Activated CD4-positive, alpha-beta T cell treated with anti-CD3 and anti-CD28 coated beads for 36 hours (primary cell): ENCODE data around the gene BIN2. TPM values are rescaled to one million over a fixed set of nuclear protein-coding genes. Genes with fewer than 3 reads are reported as not detected.

ENCODE experiments used
- ATAC-seq: fragments of 200-7000 bp; cut with Tn5 transposase; one replicate; pipeline ENCODE4 v1.10.0; 2021; ENCODE audit warnings: mild to moderate bottlenecking, moderate library complexity
- CTCF ChIA-PET: fragments of 350-600 bp; sonication (Branson Sonifier 250); formaldehyde crosslinking; loops from one replicate; lab custom pipeline; 2021; ENCODE audit warnings: antibody characterized with exemption; lab: Charles Lee
- POLR2A ChIA-PET: fragments of 350-600 bp; sonication (Branson Sonifier 250); formaldehyde crosslinking; loops from one replicate; lab custom pipeline; 2021; ENCODE audit warnings: antibody characterized with exemption, inconsistent platforms; lab: Charles Lee
- DNase-seq: peaks from one replicate; pipeline ENCODE4 v3.0.0-alpha.2; 2020
- H3K27ac Mint-ChIP-seq: one replicate; pipeline ENCODE4 v1.8.0; 2021; ENCODE audit warnings: mixed read lengths
- H3K27me3 Mint-ChIP-seq: one replicate; pipeline ENCODE4 v1.8.0; 2021; ENCODE audit warnings: mixed read lengths
- H3K36me3 Mint-ChIP-seq: one replicate; pipeline ENCODE4 v1.8.0; 2021; ENCODE audit warnings: low read depth, mixed read lengths
- H3K4me1 Mint-ChIP-seq: one replicate; pipeline ENCODE4 v1.8.0; 2021; ENCODE audit warnings: mixed read lengths
- H3K4me3 Mint-ChIP-seq: one replicate; pipeline ENCODE4 v1.8.0; 2021; ENCODE audit warnings: mild to moderate bottlenecking, moderate library complexity, mixed read lengths
- H3K9me3 Mint-ChIP-seq: one replicate; pipeline ENCODE4 v1.8.0; 2021; ENCODE audit warnings: low read depth, mixed read lengths
- intact Hi-C, 2 experiments: fragments of 100-400 bp; cut with DNase I in 1 of 2; cut with micrococcal nuclease in 1 of 2; formaldehyde crosslinking; loops; one replicate each; pipeline versions ENCODE4 v1.14.2 to v1.15.1; 2022 to 2024; cut with DNase I, micrococcal nuclease
- total RNA-seq, 2 experiments: library from RNA; stranded (reverse); gene quantifications; one replicate each; pipeline ENCODE4 v1.2.3, GENCODE V29; 2021

The BIN2 gene
- total RNA-seq, 2 experiments from 2014 or later = 39.9 to 48.8 TPM

GRCh38 chr12:51362307-51362706 is 38.3 kb upstream of the BIN2 start:
- peaks cover 13% of the 10 kb centered on the region for H3K36me3 Mint-ChIP-seq
- POLR2A ChIA-PET = no interaction called here
- peaks cover 10% of the 10 kb centered on the region for H3K4me1 Mint-ChIP-seq
- H3K4me3 Mint-ChIP-seq = no peak overlapping the region
- CTCF ChIA-PET = no interaction called here
- ATAC-seq (no peak), DNase-seq (no peak)
- H3K27ac Mint-ChIP-seq = no peak overlapping the region
- intact Hi-C loops = no loop called here
- H3K27me3 Mint-ChIP-seq = no peaks in the 10 kb centered on the region
- H3K9me3 Mint-ChIP-seq = no peaks in the 10 kb centered on the region

DNA sequence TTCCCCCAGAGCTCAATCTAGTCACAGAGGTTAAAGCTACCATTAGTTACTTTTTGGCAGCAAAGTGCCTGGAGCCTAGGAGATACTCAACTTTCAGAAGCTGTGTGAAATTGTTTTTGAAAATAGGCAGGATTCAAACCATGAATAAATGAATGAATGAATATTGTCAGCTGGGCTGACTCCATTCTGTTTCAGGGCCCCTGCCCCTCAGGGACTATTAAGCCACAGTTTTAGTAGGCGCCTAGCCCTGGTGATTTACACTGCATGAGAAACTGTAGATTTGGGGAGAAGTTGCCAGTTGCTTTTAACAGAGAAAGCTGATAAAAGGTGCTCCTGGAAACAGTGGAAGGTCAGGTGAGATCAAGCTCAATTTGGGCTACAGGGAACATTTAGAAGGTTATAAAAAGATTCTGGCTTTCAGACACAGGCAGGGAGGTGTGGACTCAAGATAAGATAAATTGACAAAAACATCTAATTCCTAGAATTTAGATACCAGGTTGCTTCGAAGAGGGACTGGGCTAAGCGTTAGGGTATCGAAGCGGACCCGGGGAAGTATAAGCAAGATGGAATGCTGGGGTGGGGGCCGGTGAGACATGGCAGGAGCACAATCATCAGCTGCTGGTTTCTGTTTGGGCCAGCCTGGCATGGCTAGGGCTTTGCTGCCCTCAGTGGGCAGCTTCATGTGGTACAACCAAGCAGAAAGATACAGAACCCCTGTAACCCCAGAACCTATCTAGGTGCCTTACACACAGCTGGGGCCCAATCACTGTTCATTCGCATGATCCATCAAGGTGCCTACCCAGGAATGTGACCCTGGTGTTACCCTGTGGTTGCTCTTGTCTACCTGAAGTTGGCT is 37.4 kb upstream of the BIN2 start:
- ChIA-PET CTCF (interaction anchor here (0.6 to 1.2 kb wide), 3 partner anchors 20 to 59 kb away, joined by 3 to 4 read pairs (median 4); no protein-coding TSS in a partner anchor), POLR2A (no interaction called here)
- ATAC-seq (no peak), DNase-seq (no peak)
- intact Hi-C loops = no loop called here
- Mint-ChIP-seq H3K4me1 (peaks cover 14% of the 10 kb centered on the region), H3K9me3 (no peaks in the 10 kb centered on the region), H3K27ac (no peak overlapping the region), H3K27me3 (no peaks in the 10 kb centered on the region), H3K36me3 (peaks cover 20% of the 10 kb centered on the region), H3K4me3 (no peak overlapping the region)

- peaks cover 20% of the 10 kb centered on the region for H3K36me3 Mint-ChIP-seq
- ATAC-seq = no peak
These were observed 36.3 kb upstream of the BIN2 start for GRCh38 chr12:51360315-51360714.

GRCh38 chr12:51359851-51360250 is 35.9 kb upstream of the BIN2 start:
- H3K4me1 Mint-ChIP-seq = peaks cover 14% of the 10 kb centered on the region
- H3K9me3 Mint-ChIP-seq = no peaks in the 10 kb centered on the region
- CTCF ChIA-PET = interaction anchor here (1.1 kb wide), 1 partner anchor 17 kb away, joined by 4 read pairs; no protein-coding TSS in a partner anchor
- H3K36me3 Mint-ChIP-seq = peaks cover 20% of the 10 kb centered on the region
- H3K27me3 Mint-ChIP-seq = no peaks in the 10 kb centered on the region
- H3K27ac Mint-ChIP-seq = no peak overlapping the region
- ATAC-seq (no peak), DNase-seq (no peak)
- intact Hi-C loops = no loop called here
- POLR2A ChIA-PET = interaction anchor here (0.6 kb wide), 1 partner anchor 54 kb away, joined by 3 read pairs; no protein-coding TSS in a partner anchor
- H3K4me3 Mint-ChIP-seq = no peak overlapping the region

More at GRCh38 chr12:51360315-51360714, 36.3 kb upstream of the BIN2 start:
- ChIA-PET POLR2A (interaction anchor here (0.6 kb wide), 1 partner anchor 55 kb away, joined by 3 read pairs; no protein-coding TSS in a partner anchor), CTCF (interaction anchor here (0.6 to 1.2 kb wide), 3 partner anchors 16 to 359 kb away, joined by 3 to 4 read pairs (median 3); no protein-coding TSS in a partner anchor)
- Mint-ChIP-seq H3K4me1 (peaks cover 14% of the 10 kb centered on the region), H3K4me3 (no peak overlapping the region), H3K27ac (no peak overlapping the region), H3K9me3 (no peaks in the 10 kb centered on the region), H3K27me3 (no peaks in the 10 kb centered on the region)
- intact Hi-C loops = no loop called here
- DNase-seq = no peak

DNA sequence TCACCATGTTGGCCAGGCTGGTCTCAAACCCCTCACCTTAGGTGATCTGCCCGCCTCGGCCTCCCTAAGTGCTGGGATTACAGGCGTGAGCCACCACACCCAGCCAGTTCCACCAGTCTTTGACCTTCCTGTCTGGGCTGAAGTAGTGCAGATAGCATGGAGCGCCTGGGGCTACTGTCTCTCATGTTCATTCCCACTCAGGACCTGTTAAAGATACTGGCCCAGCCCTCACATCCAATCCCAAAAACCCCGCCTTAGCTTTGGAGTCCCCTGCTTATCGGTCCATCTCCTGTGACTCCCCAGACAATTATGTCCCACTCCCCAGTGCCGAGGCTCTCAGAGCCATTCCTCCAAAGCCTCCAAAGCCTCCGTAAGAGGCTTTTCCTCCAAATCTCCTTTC is 34.5 kb upstream of the BIN2 start:
- peaks cover 14% of the 10 kb centered on the region for H3K4me1 Mint-ChIP-seq
- H3K27me3 Mint-ChIP-seq = no peaks in the 10 kb centered on the region
- CTCF ChIA-PET = no interaction called here
- H3K36me3 Mint-ChIP-seq = peaks cover 20% of the 10 kb centered on the region
- H3K27ac Mint-ChIP-seq = peak overlapping the region; percentile 26
- no peaks in the 10 kb centered on the region for H3K9me3 Mint-ChIP-seq
- POLR2A ChIA-PET = no interaction called here
- intact Hi-C loops = no loop called here
- H3K4me3 Mint-ChIP-seq = no peak overlapping the region
- DNase-seq (no peak), ATAC-seq (no peak)

DNA sequence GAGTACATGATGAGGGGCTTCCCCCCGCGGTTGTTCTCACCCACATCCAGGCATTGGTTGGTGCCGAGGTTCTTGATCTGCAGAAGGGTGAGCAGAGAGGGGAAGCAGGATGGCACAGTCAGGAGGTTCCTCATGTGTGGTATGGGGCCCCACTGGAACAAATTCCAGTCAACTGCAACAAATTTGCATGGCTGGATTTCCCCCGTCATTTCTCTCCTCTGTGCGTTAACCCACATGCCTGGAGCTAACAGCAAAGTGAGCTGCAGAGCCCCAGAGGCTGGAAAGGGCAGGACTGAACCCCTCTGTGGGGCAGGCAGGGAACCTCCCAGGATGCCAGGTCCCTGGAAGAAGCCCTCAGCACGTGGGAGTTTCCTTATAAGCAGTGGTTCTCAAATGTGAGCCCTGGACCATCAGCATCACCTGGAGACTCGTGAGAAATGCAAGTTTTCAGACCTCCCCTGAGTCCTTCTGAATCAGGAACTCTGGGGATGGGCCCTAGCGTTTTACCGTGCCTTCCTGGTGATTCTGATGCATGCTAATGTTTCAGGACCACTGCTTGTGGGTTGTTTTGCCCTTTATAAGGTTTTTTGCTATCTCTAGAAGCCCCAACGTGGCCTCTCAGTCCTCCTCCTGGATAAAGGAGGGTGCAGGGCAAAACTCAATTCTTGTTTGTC is 33.5 kb upstream of the BIN2 start:
- H3K4me1 Mint-ChIP-seq = peaks cover 14% of the 10 kb centered on the region
- H3K4me3 Mint-ChIP-seq = no peak overlapping the region
- peak overlapping the region; percentile 7 for H3K27ac Mint-ChIP-seq
- ATAC-seq (peak; percentile 76), DNase-seq (peak; percentile 61)
- no peaks in the 10 kb centered on the region for H3K9me3 Mint-ChIP-seq
- intact Hi-C loops = no loop called here
- peaks cover 18% of the 10 kb centered on the region for H3K36me3 Mint-ChIP-seq
- CTCF ChIA-PET = interaction anchor here (0.6 to 1.4 kb wide), 3 partner anchors 11 to 128 kb away, joined by 3 to 4 read pairs (median 4); no protein-coding TSS in a partner anchor
- no peaks in the 10 kb centered on the region for H3K27me3 Mint-ChIP-seq
- POLR2A ChIA-PET = no interaction called here

DNA sequence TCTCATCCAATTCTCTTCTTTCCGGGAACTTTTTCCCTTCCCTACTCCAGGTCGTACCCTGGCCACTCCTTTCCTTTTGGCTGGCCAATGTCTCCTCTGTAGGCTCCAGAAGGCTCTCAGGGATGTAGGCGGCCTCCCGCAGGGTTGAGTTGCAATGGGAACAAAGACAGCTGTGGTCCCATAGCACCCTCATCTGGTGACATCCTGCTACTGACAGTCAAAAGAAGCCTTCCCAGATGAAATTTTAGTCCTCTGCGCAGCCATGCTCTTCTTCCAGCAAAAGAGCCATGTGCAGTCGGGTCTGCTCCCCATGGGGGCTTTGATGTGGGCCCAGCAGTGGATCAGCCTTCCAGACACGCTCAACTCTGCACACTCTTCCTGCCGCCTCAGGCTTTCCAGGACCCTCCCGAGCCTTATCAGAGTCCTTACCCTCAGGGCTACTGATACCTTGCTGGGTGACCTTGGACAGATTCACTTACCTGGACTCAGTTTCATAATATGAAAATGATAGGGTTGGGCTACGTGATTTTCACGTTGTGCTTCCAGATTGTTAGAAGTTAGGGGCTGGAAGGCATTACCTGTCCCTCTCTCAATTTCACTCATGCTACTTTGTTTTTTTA is 28.0 kb upstream of the BIN2 start:
- ChIA-PET CTCF (interaction anchor here (0.6 to 3.3 kb wide), 6 partner anchors 11 to 330 kb away, joined by 3 to 25 read pairs (median 3); no protein-coding TSS in a partner anchor), POLR2A (no interaction called here)
- peaks cover under 1% of the 10 kb centered on the region for H3K4me1 Mint-ChIP-seq
- intact Hi-C loops = no loop called here
- peaks cover 4% of the 10 kb centered on the region for H3K36me3 Mint-ChIP-seq
- H3K27me3 Mint-ChIP-seq = no peaks in the 10 kb centered on the region
- DNase-seq (peak; percentile 68), ATAC-seq (peak; percentile 79)
- no peak overlapping the region for H3K4me3 Mint-ChIP-seq
- H3K27ac Mint-ChIP-seq = no peak overlapping the region
- H3K9me3 Mint-ChIP-seq = no peaks in the 10 kb centered on the region

DNA sequence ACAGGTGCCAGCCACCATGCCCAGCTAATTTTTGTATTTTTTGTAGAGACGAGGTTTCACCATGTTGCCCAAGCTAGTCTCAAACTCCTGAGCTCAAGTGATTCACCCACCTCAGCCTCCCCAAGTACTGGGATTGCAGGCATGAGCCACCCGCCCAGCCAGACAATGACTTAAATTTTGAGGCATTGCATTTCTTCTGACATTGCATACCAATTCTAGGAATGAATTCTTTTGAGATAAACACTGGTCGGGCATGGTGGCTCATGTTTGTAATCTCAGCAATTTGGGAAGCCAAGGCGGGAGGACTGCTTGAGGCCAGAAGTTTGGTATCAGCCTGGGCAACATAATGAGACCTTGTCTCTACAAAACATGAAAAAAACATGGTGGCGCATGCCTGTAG is 25.1 kb upstream of the BIN2 start:
- no peak overlapping the region for H3K4me3 Mint-ChIP-seq
- no peak overlapping the region for H3K27ac Mint-ChIP-seq
- ChIA-PET CTCF (interaction anchor here (0.9 to 3.3 kb wide), 3 partner anchors 8 to 39 kb away, joined by 3 to 25 read pairs (median 3); no protein-coding TSS in a partner anchor), POLR2A (no interaction called here)
- intact Hi-C loops = no loop called here
- no peaks in the 10 kb centered on the region for H3K27me3 Mint-ChIP-seq
- ATAC-seq = no peak
- DNase-seq = no peak
- H3K4me1 Mint-ChIP-seq = no peaks in the 10 kb centered on the region
- H3K36me3 Mint-ChIP-seq = no peaks in the 10 kb centered on the region
- no peaks in the 10 kb centered on the region for H3K9me3 Mint-ChIP-seq

GRCh38 chr12:51348116-51348515 is 24.1 kb upstream of the BIN2 start:
- no peak for DNase-seq
- no peaks in the 10 kb centered on the region for H3K27me3 Mint-ChIP-seq
- intact Hi-C loops = no loop called here
- no peaks in the 10 kb centered on the region for H3K36me3 Mint-ChIP-seq
- ChIA-PET POLR2A (no interaction called here), CTCF (interaction anchor here (0.6 to 0.7 kb wide), 2 partner anchors 64 to 114 kb away, joined by 4 to 5 read pairs; no protein-coding TSS in a partner anchor)
- ATAC-seq = no peak
- no peak overlapping the region for H3K4me3 Mint-ChIP-seq
- H3K27ac Mint-ChIP-seq = no peak overlapping the region
- H3K4me1 Mint-ChIP-seq = peaks cover 4% of the 10 kb centered on the region
- no peaks in the 10 kb centered on the region for H3K9me3 Mint-ChIP-seq

DNA sequence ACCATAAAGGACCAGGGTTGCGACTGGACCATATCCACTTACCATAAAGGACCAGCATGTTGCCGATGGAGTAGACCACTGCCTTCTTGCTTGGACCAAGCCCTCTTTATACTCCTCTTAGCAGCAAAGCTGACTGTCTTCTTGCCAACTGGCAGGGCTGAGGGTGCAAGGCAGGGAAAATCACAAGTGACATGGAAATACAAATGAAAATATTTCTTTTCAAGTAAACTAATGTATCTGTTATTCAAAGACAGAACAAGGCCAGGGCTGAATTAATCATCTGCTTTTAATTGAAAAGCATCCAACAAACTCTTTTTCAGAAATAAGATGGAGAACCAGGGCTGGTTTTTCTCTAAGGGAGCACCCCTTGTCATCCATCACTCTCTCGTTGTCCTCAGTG is 22.6 kb upstream of the BIN2 start, which contains the start of gene CELA1:
TSS of gene CELA1 (minus strand) at position 99 of the 400 bp plus-strand sequence. CDS start at position 58, 41 bp downstream.
- Mint-ChIP-seq H3K9me3 (no peaks in the 10 kb centered on the region), H3K36me3 (no peaks in the 10 kb centered on the region), H3K27me3 (no peaks in the 10 kb centered on the region), H3K27ac (no peak within 1 kb of the TSS), H3K4me3 (no peak within 1 kb of the TSS), H3K4me1 (peaks cover 15% of the 10 kb centered on the region)
- POLR2A ChIA-PET = no interaction called here
- DNase-seq = no peak
- CTCF ChIA-PET = interaction anchor here (1.1 kb wide), 1 partner anchor 22 kb away, joined by 3 read pairs; no protein-coding TSS in a partner anchor
- no peak for ATAC-seq
- intact Hi-C loops = no loop called here

- intact Hi-C loops = no loop called here
These were observed 21.7 kb upstream of the BIN2 start for GRCh38 chr12:51345681-51346080.

More at GRCh38 chr12:51345681-51346080, 21.7 kb upstream of the BIN2 start:
- ChIA-PET CTCF (interaction anchor here (0.5 to 1.4 kb wide), 6 partner anchors 8 to 876 kb away, joined by 3 to 4 read pairs (median 3); partner anchors contain the start of gene SMAGP), POLR2A (no interaction called here)
- H3K27ac Mint-ChIP-seq = no peak overlapping the region
- DNase-seq (no peak), ATAC-seq (no peak)
- no peak overlapping the region for H3K4me3 Mint-ChIP-seq
- no peaks in the 10 kb centered on the region for H3K36me3 Mint-ChIP-seq
- no peaks in the 10 kb centered on the region for H3K9me3 Mint-ChIP-seq
- peaks cover 21% of the 10 kb centered on the region for H3K4me1 Mint-ChIP-seq
- no peaks in the 10 kb centered on the region for H3K27me3 Mint-ChIP-seq
